ENCODE data around the gene ULK2.
A peak's percentile ranks its signal among the peaks of the same experiment; 100 is the strongest.

GRCh38 chr17:19728084-19728495, 139.6 kb downstream of the ULK2 start:
- TF ChIP-seq RAD21 (IDR thresholded peaks at IDR 0.05; ENCODE audit: low read depth) (peak; percentile 19), REST (IDR thresholded peaks at IDR 0.05; ENCODE audit: low read depth) (no peak), CEBPB (IDR thresholded peaks at IDR 0.05) (no peak), EP300 (IDR thresholded peaks at IDR 0.05; ENCODE audit: borderline replicate concordance) (peak; percentile 95), YY1 (IDR thresholded peaks at IDR 0.05; ENCODE audit: low read depth) (no peak), ZBTB7A (IDR thresholded peaks at IDR 0.05; ENCODE audit: low read depth) (no peak), TEAD4 (IDR thresholded peaks at IDR 0.05) (peak; percentile 87), TAF1 (IDR thresholded peaks at IDR 0.05; ENCODE audit: low read depth) (no peak)
- TF ChIP-seq, protein P1, sequence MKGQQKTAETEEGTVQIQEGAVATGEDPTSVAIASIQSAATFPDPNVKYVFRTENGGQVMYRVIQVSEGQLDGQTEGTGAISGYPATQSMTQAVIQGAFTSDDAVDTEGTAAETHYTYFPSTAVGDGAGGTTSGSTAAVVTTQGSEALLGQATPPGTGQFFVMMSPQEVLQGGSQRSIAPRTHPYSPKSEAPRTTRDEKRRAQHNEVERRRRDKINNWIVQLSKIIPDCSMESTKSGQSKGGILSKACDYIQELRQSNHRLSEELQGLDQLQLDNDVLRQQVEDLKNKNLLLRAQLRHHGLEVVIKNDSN (IDR thresholded peaks at IDR 0.05): peak; percentile 32; the same call in 1 of the 2 replicates
- TF ChIP-seq, protein P2, sequence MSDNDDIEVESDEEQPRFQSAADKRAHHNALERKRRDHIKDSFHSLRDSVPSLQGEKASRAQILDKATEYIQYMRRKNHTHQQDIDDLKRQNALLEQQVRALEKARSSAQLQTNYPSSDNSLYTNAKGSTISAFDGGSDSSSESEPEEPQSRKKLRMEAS (IDR thresholded peaks at IDR 0.05): peak; percentile 58; the same call in 1 of the 2 replicates

Measured in Ishikawa (cell line).